Right ventricle myocardium inferior (tissue), 1 donor: ENCODE measurements around the gene PTPN13. TPM values are rescaled to one million over a fixed set of nuclear protein-coding genes. Genes with fewer than 3 reads are reported as not detected.

Source experiments
- ATAC-seq: fragments of 200-7000 bp; cut with Tn5 transposase; one replicate; pipeline ENCODE4 v1.9.1; 2020; ENCODE audit warnings: mild to moderate bottlenecking, moderate library complexity
- DNase-seq: peaks from one replicate; pipeline ENCODE4 v3.0.0; 2021; ENCODE audit errors: missing footprints
- intact Hi-C: fragments of 100-400 bp; cut with DNase I; formaldehyde crosslinking; loops from one replicate; pipeline ENCODE4 v1.11.0; 2022
- total RNA-seq: library from RNA; stranded (reverse); fragmentation: NEBNext Ultra II Directional; extraction: Animal tissue kit (Norgen Biotek cat#: 25700); gene quantifications from one replicate; pipeline ENCODE4 v1.2.1, GENCODE V29; 2021
- donor health status: DM: no; HTN: yes; CAD: no; lungs with severe emphysema.

PTPN13 gene
- total RNA-seq, 1 donor from 2014 or later = 4.5 TPM

DNA sequence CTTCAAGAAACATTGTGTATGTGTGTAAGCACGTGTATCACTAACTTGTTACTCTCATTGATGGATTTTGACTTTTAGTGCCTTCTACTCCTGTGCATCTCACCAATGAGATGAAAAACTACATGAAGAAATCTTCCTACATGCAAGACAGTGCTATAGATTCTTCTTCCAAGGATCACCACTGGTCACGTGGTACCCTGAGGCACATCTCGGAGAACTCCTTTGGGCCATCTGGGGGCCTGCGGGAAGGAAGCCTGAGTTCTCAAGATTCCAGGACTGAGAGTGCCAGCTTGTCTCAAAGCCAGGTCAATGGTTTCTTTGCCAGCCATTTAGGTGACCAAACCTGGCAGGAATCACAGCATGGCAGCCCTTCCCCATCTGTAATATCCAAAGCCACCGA, 168.5 kb downstream of the PTPN13 start:
- DNase-seq (no peak), ATAC-seq (no peak)
- intact Hi-C loops = no loop called here

DNA sequence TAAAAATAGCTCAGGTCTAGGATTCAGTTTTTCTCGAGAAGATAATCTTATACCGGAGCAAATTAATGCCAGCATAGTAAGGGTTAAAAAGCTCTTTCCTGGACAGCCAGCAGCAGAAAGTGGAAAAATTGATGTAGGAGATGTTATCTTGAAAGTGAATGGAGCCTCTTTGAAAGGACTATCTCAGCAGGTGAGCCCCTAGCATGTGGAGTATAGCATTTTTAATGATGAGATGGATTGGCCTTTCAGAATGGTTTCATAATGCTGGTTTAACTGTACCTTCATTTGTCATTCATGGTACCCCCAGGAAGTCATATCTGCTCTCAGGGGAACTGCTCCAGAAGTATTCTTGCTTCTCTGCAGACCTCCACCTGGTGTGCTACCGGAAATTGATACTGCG, 175.7 kb downstream of the PTPN13 start:
- DNase-seq (no peak), ATAC-seq (no peak)
- intact Hi-C loops = no loop called here

DNA sequence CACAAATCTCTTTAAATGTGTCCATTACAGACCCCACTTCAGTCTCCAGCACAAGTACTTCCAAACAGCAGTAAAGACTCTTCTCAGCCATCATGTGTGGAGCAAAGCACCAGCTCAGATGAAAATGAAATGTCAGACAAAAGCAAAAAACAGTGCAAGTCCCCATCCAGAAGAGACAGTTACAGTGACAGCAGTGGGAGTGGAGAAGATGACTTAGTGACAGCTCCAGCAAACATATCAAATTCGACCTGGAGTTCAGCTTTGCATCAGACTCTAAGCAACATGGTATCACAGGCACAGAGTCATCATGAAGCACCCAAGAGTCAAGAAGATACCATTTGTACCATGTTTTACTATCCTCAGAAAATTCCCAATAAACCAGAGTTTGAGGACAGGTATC, 177.0 kb downstream of the PTPN13 start:
- intact Hi-C loops = no loop called here
- no peak for ATAC-seq
- no peak for DNase-seq

DNA sequence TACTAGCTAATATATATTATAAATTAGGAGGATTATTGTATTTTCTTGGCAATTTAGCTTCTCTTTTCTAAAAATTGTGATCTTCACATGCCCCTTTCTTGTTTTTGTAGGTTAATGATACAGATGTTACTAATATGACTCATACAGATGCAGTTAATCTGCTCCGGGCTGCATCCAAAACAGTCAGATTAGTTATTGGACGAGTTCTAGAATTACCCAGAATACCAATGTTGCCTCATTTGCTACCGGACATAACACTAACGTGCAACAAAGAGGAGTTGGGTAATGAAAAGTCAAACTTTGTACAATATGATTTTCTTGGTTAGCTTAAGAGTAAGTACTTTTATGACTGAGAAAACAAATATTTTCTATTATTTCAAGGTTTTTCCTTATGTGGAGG, 180.9 kb downstream of the PTPN13 start:
- ATAC-seq (no peak), DNase-seq (no peak)
- intact Hi-C loops = no loop called here

DNA sequence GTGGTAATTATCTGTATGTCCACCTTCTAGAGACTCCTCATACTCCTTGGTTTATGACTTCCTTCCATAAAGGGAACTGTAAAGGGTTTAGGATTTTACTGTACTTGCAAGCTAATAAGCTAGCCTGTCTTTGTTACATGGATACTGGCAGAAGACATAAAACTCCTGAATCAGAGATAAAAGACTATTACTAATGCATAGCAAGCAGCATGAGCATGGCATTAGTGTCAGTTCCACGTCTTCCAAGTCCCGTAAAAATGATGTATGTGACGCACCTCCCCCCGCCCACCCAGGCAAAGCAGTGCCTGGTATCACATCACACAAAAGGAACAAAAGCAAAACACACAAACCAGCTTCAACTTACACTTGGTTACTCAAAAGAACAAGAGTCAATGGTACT, 184.1 kb downstream of the PTPN13 start:
- no peak for ATAC-seq
- intact Hi-C loops = no loop called here
- no peak for DNase-seq

DNA sequence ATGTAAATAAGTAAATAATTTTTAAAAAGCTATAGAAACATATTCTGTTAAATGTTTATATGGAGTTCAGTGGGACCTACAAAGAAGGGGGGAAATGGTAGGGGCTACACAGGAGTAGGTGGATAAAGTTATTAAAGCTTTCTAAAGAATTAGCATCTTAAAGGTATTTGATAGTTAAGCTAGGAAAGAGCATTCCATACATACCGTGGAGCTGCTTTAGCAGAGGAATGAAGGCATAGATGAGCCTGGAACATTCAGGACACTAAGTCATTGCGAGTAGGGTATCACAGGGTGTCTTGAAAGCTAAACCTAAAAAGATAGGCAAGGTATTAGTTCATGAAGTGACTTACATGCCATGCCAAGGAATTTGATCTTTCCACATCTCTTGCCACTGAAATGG, 194.7 kb downstream of the PTPN13 start:
- DNase-seq = no peak
- no peak for ATAC-seq
- intact Hi-C loops = no loop called here

DNA sequence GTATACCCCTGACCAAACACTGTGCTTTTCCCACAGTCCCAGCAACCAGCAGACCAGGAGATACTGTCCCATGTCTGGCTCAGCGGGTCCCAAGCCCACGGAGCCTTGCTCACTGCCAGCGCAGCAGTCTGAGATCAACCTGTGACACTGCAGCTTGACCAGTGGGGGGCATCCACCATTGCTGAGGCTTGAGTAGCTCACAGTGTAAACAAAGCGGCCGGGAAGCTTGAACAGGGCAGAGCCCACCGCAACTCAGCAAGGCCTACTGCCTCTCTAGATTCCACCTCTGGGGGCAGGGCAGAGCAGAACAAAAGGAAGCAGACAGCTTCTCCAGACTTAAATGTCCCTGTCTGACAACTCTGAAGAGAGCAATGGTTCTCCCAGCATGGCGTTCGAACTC, 197.0 kb downstream of the PTPN13 start:
- no peak for ATAC-seq
- DNase-seq = no peak
- intact Hi-C loops = no loop called here

DNA sequence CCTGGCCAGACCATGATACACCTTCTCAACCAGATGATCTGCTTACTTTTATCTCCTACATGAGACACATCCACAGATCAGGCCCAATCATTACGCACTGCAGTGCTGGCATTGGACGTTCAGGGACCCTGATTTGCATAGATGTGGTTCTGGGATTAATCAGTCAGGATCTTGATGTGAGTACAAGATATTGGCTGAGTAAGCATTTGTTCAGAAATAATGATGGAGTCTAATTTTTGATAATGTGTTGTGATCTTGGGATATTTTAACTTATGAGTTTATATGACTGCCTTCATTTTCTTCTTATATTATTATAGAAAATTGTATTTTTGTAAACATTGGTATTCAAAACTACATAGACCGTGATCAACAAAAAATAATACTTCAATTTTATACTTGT, 215.7 kb downstream of the PTPN13 start:
- intact Hi-C loops = no loop called here
- ATAC-seq = no peak
- no peak for DNase-seq

DNA sequence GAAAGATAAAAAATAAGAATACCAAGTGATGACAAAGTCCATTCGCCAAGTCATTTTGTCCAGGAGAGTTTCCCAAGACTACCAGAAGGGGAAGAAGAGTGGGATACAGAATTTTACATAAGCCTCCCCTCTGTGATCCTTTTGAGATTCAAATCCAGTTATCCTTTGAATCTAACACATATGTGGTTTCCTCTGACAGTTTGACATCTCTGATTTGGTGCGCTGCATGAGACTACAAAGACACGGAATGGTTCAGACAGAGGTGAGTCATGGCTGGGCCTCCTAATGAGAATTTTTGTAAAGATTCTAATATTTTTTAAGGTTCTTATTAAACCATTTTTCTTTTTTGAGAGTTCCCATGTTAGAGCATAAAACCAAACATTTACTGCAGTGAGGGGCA, 216.7 kb downstream of the PTPN13 start:
- intact Hi-C loops = no loop called here
- ATAC-seq (no peak), DNase-seq (no peak)

DNA sequence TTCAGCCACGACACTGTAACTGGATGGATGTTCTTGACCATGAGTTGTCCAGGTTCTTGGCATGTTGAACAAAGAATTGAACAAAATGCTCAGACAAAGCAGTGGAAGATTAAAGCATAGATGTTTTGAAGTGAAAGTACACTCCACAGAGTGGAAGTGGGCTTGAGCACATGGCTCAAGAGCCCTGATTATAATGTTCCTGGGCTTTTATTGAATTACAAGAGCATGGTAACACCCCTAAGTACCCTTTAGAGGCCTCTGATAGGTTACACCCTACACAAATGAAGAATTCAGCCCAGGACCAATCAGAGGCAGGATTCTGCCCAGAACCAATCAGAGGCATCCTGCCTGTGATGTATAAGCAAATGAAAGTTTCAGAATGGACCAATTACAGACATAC, 221.5 kb downstream of the PTPN13 start:
- no peak for DNase-seq
- no peak for ATAC-seq
- intact Hi-C loops = no loop called here

DNA sequence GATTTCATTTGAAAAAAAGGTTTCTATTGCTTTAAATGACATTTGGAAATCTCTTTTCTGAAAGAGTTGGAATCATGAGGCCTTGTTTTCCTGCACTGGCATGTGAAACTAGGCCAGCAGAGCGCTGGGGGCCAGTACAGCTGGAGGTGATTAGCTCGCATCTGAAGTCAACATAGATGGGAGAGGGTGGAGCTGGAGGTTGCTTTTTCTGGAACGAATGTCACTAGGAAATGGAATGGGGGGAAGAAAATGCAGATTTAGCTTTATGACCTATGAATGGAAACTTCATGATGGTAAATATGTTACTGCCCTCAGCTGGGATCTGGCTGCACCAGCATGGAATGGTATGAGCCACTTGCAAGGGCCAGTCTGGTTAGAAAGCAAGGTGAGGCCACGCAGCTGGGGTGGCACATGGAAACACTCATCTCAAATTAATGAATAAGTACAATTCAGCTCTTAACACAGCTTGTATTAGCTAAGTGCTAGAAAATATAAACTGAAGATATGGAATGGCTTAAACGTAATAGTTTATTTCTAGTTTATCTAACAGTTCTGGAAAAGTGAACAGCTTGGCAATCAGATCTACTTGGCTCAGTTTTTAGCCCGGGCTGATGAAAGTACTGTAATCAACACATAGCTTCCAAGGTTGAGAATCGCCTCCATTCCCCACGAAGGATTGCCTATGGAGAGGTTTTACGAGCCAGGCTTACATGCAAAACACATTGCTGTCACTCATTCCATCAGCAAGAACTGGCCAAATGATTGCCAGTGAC, 222.6 kb downstream of the PTPN13 start:
- no peak for DNase-seq
- intact Hi-C loops = no loop called here
- ATAC-seq = peak; percentile 80

DNA sequence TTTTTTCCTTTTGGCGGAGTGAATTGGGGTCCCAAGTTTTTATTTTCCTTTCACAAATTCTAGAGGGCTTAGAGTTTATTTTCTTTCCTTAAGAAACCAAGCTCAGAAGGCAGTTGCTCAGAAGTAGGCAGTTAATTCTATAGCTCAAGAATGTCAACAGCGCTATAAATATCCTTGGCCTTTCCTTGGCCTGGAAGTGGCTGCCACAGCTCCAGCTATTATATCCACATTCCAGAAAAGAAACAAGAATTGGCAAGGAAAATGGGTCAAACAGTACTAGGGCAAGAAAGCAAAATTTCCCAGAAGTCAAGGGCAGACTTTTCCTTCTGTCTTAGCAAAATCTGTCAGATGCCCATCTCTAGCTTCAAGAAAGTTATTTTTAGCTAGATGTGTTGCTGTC, 224.1 kb downstream of the PTPN13 start:
- DNase-seq (no peak), ATAC-seq (no peak)
- intact Hi-C loops = no loop called here

DNA sequence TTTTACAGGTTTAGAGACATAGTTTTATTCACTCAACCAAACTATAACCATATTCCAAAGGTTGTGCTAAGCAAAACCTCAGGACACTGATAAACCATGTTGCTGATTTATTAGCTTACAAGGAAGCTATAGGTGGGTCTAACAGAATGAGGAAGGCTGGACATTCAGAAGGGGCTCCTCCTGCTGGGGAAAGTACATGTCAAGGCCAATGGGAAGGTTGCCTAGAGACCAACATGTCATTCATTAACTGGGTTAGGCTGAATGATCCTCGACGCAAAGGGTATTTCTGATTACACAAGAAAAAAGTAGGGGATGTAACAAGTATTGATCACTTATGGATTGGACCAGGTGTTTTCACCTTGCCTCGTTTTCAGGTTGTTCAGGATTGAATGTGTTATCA, 224.7 kb downstream of the PTPN13 start:
- ATAC-seq = no peak
- DNase-seq = no peak
- intact Hi-C loops = no loop called here

DNA sequence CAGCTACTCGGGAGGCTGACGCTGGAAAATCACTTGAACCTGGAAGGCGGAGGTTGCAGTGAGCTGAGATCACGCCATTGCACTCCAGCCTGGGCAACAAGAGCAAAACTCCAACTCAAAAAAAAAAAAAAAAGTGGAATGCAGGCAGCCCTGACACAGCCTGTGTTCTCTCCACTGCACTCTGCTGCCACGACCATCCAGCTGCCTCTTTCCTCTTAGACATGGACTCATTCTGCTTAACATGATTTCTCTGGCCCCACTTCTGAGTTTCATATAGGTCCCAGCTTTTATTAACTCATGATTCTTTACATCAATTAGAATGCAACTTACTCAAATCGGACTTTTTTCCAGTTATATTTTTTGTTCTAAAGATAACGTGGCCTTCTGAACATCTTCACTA, 225.4 kb downstream of the PTPN13 start:
- DNase-seq (no peak), ATAC-seq (no peak)
- intact Hi-C loops = no loop called here

DNA sequence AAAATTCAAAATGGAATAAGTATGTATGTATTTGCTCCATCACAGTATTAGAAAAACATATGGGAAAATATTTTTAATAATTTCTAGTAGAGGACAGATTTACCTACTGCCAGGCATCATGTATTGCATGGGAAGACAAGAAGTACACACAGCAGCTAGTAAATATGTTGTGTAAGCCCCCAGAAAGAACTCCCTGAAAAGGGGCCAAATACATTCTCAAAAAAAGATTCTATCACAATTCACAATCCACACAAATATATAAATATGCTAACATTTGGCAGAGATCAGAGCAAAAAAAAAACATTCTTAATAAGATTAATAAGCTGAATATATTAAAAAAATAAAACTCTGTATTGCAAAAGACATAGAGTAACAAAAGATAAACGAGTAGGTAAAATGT, 227.0 kb downstream of the PTPN13 start:
- DNase-seq (no peak), ATAC-seq (no peak)
- intact Hi-C loops = no loop called here

DNA sequence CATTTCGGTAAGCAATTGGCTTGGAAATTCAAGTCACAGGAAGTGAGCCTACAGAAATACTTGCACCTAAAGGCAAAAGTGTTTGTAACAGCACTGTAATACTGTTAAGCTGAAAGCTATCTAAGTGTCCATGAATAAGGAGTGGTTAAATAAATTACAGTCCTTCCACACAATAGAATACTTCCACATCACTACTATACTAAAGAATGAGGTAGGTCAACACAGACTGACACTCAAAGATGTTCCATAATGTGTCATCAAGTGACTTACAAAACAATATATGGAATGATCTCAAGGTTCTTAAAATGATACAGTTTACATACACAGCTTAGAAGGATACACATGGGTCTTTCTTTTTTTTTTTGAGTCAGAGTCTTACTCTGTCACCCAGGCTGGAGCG, 228.0 kb downstream of the PTPN13 start:
- intact Hi-C loops = no loop called here
- no peak for DNase-seq
- no peak for ATAC-seq

DNA sequence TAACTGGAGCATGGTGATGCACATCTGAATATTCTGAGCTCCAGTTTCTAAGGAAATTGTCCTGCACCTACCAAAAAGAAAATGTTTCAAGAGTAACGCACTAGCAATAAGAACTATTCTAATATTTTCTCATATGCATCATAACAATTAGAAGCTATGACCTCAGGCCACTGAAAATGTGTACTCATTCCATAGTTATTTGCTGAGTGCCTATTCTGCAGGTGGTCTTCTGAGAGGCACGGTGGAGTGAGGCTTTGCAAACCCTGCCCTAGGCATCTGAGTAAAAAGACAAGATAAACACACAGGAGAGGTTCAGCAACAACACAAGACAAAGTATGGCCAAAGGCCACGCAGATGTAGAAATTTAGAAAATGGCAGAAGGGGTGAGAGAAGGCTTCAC, 231.4 kb downstream of the PTPN13 start:
- ATAC-seq (no peak), DNase-seq (no peak)
- intact Hi-C loops = no loop called here

DNA sequence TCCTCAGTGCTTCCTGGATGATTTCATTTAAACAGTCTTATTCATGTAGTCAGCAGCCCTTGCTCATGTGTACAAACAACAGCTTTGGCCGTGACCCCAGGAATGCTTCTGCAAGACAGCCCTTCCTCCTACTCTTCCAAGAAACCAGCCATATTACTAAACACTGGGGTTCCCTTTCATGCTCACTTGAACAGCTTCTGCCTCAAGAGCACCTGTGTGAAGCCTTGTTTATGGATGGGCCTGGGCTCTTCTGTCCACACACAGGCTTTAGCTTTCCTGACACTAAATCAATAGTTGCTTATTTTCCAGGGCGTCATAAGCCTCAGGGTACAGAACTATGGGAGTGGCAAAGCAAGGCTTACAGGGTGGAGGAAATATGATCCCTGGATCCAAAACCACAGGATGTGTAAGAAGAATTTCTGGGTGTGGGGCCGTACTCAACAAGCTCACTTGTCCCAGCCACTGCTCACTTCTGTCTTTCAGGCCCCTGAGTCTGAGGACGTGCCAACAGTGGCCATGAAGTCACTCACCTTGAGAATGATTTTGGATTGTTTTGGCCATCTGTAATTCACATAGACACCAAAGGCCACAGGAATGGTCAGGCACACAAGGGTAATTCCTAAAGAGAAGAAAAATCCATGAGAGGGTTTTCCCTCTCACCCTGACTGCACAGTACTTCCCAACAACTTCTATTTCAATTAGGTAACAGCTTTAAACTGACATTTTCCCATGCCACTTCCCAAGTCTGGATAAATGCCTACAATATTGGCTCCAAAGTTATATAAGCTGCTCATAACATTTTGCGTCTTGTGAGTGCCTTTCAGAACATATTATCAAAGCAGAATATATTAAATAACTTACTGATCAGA, 237.4 kb downstream of the PTPN13 start:
- DNase-seq = no peak
- no peak for ATAC-seq
- intact Hi-C loops = no loop called here

DNA sequence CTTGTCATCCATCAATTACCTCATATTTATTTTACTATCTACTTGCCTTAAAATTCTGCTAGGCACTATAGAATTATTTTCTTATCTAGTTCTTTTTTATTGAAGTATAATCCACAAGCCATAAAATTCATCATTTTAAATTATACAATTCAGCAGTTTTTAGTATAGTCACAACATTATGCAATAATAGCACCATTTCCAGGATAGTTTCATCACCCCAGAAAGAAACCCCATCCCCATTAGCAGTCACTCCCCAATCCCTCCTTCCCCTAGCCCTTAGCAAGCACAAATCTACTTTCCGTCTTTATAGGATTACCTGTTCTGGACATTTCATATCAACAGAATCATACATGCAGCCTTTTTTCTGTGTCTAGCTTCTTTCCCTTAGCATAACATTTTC, 239.5 kb downstream of the PTPN13 start:
- intact Hi-C loops = no loop called here
- no peak for DNase-seq
- no peak for ATAC-seq

DNA sequence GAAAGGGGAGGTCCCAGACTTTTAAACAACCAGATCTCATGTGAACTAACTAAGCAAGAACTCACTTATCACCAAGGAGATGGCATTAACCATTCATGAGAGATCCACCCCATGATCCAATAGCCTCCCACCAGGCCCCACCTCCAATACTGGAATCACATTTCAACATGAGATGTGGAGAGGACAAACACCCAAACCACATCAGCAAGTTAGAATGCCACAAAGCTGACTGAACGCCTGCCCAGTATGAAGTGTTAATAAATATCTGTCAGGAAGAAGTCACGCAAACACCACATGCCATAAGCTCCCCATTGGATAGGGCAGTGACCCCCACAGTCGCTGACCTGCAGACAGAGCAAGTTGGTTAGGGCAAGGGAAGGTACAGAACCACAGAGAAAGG, 240.8 kb downstream of the PTPN13 start:
- ATAC-seq = no peak
- intact Hi-C loops = no loop called here
- no peak for DNase-seq
